ENCODE results near the gene UBE2S.
"Not testable (repeated sequence)": the region's sequence is repeated elsewhere in the genome, so short reads cannot be mapped to it uniquely, and the experiment has no call there.

UBE2S gene

GRCh38 chr19:55423225-55424005, 15.8 kb upstream of the UBE2S start:
- H3F3A ChIP-seq (ENCODE audit: insufficient read depth): no peaks in the 10 kb centered on the region
- no peaks in the 10 kb centered on the region for H3K9me2 ChIP-seq (replicated peaks; ENCODE audit: insufficient read depth, low read length)
- 0 out of 2 replicates have a peak, but pooled peaks cover 5% of the 10 kb centered on the region for H3K9me3 ChIP-seq (ENCODE audit: insufficient read depth, low read length)
- H3K79me2 ChIP-seq (ENCODE audit: insufficient read depth, low read length): no peaks in the 10 kb centered on the region
- no peak overlapping the region for H3K27ac ChIP-seq (ENCODE audit: low read depth, low read length)
- no peaks in the 10 kb centered on the region for H3K36me3 ChIP-seq (ENCODE audit: low read length)
- H3K27me3 ChIP-seq (ENCODE audit: low read length): no peaks in the 10 kb centered on the region
- no peak overlapping the region for H3K4me2 ChIP-seq (ENCODE audit: low read depth, low read length, poor library complexity, severe bottlenecking)
- no peak overlapping the region for H2AFZ ChIP-seq (ENCODE audit: low read depth, low read length, severe bottlenecking)
- no peaks in the 10 kb centered on the region for H4K20me1 ChIP-seq (ENCODE audit: low read depth, low read length)
- no peak overlapping the region for H3K9ac ChIP-seq (ENCODE audit: low read length)
- no peak for TF ChIP-seq EZH2phosphoT487 (conservative IDR thresholded peaks at IDR 0.05; ENCODE audit: low read length)
- no peak for TF ChIP-seq CTCF (IDR thresholded peaks at IDR 0.05; ENCODE audit: insufficient read depth, low read length, poor library complexity, severe bottlenecking)
- no peak overlapping the region for H3K4me3 ChIP-seq (ENCODE audit: insufficient read depth, low read length, poor library complexity, severe bottlenecking)

DNA sequence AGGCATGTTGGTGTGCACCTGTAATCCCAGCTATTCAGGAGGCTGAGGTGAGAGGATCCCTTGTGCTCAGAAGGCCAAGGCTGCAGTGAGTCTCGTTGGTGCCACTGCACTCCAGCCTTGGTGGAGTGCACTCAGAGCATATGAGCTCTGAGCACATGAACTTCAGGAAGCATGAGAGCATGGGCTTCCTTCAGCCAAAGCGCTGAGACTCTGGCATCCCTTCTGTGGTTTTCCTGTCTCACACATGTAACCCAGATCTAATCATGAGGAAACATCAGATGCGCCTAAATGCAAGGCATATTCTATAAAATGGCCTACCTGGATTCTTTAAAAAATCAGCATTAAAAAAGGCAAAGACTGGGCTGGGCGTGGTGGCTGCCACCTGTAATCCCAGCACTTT, 13.7 kb upstream of the UBE2S start:
- not testable (repeated sequence) for H3K9me2 ChIP-seq (replicated peaks; ENCODE audit: insufficient read depth, low read length); H3K4me2 ChIP-seq (ENCODE audit: low read depth, low read length, poor library complexity, severe bottlenecking); H3K36me3 ChIP-seq (ENCODE audit: low read length); H4K20me1 ChIP-seq (ENCODE audit: low read depth, low read length); H3K9ac ChIP-seq (ENCODE audit: low read length); H3K4me3 ChIP-seq (ENCODE audit: insufficient read depth, low read length, poor library complexity, severe bottlenecking); H3K9me3 ChIP-seq (ENCODE audit: insufficient read depth, low read length); H3K27ac ChIP-seq (ENCODE audit: low read depth, low read length); H2AFZ ChIP-seq (ENCODE audit: low read depth, low read length, severe bottlenecking); H3K79me2 ChIP-seq (ENCODE audit: insufficient read depth, low read length); H3K27me3 ChIP-seq (ENCODE audit: low read length); H3F3A ChIP-seq (ENCODE audit: insufficient read depth)

DNA sequence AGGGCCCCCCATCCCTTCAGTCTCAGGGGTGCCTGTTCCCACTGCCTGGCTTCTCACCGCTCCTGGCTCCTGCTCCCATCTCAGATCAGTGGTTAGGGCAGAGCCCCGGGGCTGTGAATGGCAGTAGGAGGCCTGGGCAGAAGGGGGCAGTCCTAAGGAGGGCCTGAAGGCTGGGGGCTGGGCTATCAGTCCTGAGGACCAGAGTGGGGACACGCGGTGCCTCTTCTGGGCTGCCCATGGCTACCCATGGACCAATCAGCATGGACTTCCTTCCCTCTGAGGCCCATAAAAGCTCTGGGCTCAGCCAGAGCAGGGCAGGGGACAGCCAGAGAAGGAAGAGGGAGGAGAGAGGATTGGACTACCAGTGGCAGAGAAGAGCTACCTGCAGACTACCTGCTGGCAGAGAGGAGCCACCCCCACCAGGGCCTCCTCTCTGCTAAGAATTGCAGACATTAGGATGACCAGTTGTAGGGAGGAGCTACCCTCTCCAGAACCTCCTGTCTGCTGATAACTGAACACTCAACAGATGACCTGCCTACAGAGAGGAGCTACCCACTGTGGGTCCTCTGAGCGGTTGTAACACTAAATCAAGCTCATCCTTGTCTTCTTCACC, 12.1 kb upstream of the UBE2S start:
- H3K36me3 ChIP-seq (ENCODE audit: low read length): no peaks in the 10 kb centered on the region
- H4K20me1 ChIP-seq (ENCODE audit: low read depth, low read length): no peaks in the 10 kb centered on the region
- no peak for TF ChIP-seq EZH2phosphoT487 (conservative IDR thresholded peaks at IDR 0.05; ENCODE audit: low read length)
- no peak for TF ChIP-seq CTCF (IDR thresholded peaks at IDR 0.05; ENCODE audit: insufficient read depth, low read length, poor library complexity, severe bottlenecking)
- H3K27ac ChIP-seq (ENCODE audit: low read depth, low read length): no peak overlapping the region
- H3K4me2 ChIP-seq (ENCODE audit: low read depth, low read length, poor library complexity, severe bottlenecking): no peak overlapping the region
- H3K27me3 ChIP-seq (ENCODE audit: low read length): no peaks in the 10 kb centered on the region
- no peaks in the 10 kb centered on the region for H3F3A ChIP-seq (ENCODE audit: insufficient read depth)
- H3K9ac ChIP-seq (ENCODE audit: low read length): no peak overlapping the region
- H3K9me2 ChIP-seq (replicated peaks; ENCODE audit: insufficient read depth, low read length): no peaks in the 10 kb centered on the region
- H2AFZ ChIP-seq (ENCODE audit: low read depth, low read length, severe bottlenecking): no peak overlapping the region
- H3K9me3 ChIP-seq (ENCODE audit: insufficient read depth, low read length): 0 out of 2 replicates have a peak, but pooled peaks cover 5% of the 10 kb centered on the region
- no peak overlapping the region for H3K4me3 ChIP-seq (ENCODE audit: insufficient read depth, low read length, poor library complexity, severe bottlenecking)
- H3K79me2 ChIP-seq (ENCODE audit: insufficient read depth, low read length): no peaks in the 10 kb centered on the region

GRCh38 chr19:55419103-55419502, 11.5 kb upstream of the UBE2S start:
- Histone ChIP-seq H3K4me3 (ENCODE audit: insufficient read depth, low read length, poor library complexity, severe bottlenecking) (no peak overlapping the region), H3K4me2 (ENCODE audit: low read depth, low read length, poor library complexity, severe bottlenecking) (no peak overlapping the region), H3F3A (ENCODE audit: insufficient read depth) (no peaks in the 10 kb centered on the region), H3K9ac (ENCODE audit: low read length) (no peak overlapping the region), H3K36me3 (ENCODE audit: low read length) (no peaks in the 10 kb centered on the region), H3K9me3 (ENCODE audit: insufficient read depth, low read length) (0 out of 2 replicates have a peak, but pooled peaks cover 5% of the 10 kb centered on the region), H4K20me1 (ENCODE audit: low read depth, low read length) (no peaks in the 10 kb centered on the region), H3K27me3 (ENCODE audit: low read length) (no peaks in the 10 kb centered on the region), H3K9me2 (replicated peaks; ENCODE audit: insufficient read depth, low read length) (no peaks in the 10 kb centered on the region), H2AFZ (ENCODE audit: low read depth, low read length, severe bottlenecking) (no peak overlapping the region), H3K27ac (ENCODE audit: low read depth, low read length) (no peak overlapping the region), H3K79me2 (ENCODE audit: insufficient read depth, low read length) (no peaks in the 10 kb centered on the region)
- no peak for TF ChIP-seq CTCF (IDR thresholded peaks at IDR 0.05; ENCODE audit: insufficient read depth, low read length, poor library complexity, severe bottlenecking)
- TF ChIP-seq EZH2phosphoT487 (conservative IDR thresholded peaks at IDR 0.05; ENCODE audit: low read length): no peak
